ENCODE data around the gene VGLL3.
"Not testable (repeated sequence)": the region's sequence is repeated elsewhere in the genome, so short reads cannot be mapped to it uniquely, and the experiment has no call there.

Gene VGLL3

DNA sequence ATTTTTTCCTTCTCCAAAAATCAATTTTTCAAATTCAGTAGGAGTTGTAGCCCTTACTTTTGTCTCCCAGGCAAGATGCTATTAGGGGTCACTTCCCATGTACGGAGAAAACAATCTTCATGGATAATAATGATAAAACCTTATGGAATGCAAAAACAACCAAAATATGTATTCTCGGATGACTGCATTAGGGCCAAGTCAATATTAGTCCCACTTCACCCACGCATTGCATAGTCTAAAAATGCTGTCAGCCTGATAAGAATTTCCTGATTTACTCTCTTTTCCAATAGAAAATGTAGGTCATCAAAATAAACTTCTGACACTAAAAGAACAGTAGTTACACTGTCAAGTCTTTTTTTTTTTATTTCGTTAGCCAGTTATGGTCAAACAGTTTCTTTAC lies 2.7 kb downstream of the VGLL3 start:
- DNase-seq, result no peak

DNA sequence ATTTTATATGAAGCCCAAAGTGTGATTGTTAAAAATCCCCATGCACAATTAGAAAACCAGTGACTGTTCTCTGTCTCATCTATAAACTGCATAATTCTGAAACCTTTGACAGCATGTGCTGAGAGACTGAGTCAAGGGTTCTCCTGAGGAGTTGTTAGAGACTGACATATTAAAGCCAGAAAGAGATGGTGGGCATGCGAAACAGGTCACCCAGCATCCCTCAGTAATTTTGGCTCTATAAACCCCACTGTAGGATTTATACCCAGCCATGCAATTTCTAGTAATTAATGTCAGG lies 3.6 kb downstream of the VGLL3 start:
- no peak for DNase-seq

DNA sequence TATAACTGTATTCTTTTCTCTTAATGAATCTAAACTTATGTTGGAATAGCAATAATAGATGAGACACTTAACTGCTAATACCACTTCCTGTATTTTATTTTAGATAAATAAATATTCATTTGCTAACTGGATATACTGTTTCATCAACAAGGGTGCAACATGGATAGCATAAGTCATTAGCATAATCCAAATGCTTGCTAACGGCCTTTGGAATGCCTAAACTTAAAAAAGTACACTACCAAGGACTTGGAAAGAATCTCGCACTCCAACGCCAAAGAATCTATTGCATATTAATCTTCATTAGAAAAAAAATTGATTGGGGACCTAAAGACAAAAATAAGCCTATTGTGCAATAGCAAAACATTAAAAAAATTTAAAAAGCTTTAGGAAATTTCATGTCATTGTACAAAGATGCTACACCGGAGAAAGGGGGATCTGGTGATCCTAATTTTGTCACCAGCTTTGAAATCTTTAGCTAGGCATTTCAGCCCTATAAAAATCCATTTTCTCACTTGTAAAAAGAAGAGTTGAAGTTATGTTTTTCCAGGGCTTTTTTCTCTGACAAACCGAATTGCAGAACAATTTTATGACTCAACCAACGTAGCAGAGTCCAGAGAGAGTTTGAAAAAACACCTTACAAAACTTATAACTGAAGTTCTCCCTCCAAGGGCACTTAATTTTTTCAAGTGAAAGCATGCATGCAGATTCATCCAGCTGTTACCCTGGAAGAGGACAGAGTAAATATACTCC lies 4.1 kb downstream of the VGLL3 start:
- no peak for DNase-seq

DNA sequence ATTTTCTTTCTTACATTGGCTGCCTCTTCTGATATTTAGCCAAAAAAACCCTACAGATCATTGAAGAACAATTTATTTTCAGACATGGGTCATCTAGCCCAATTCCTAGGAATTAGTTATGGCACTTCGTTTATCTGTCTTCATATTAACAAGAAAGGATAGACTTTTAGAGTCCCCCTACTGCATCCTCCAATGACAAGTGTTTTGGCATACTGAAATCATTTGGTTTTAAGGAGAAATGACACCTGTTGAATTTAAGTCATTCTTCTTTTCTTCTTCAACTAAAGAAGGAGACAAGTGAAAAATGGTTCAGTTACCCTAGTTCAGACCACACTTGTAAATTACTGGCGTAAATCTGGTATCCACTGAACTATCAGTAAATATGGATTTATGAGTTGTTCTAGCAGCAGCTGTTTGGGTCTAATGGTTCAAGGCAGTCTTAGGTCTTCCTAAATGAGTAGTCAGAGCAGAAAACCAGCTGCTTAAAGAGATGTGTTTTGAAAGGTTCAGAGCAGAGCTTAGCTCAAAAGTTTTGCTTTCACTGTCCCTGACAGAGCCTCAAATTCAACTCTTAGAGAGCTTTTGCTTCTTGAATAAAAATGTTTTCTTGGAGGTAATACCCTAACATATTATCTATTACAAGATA lies 5.6 kb downstream of the VGLL3 start:
- DNase-seq, result no peak

DNA sequence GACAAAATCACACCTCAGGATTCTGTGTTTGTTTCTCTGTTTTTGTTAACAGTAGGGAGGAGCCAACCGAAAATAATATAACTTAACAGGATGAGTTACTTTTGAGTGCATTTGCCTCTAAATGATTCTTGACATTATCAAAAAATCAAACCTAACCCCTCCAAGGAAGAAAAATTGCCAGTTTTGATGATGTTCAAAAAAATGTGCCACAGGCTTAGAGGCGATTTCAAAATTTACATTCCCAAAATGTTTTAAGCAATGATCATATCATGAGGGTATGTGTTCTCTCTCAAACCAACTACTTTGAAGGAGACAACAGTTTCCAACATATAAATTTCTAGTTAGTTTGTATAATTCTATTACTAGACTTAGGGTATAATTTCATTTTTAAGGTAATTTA lies 6.7 kb downstream of the VGLL3 start:
- DNase-seq, result no peak

DNA sequence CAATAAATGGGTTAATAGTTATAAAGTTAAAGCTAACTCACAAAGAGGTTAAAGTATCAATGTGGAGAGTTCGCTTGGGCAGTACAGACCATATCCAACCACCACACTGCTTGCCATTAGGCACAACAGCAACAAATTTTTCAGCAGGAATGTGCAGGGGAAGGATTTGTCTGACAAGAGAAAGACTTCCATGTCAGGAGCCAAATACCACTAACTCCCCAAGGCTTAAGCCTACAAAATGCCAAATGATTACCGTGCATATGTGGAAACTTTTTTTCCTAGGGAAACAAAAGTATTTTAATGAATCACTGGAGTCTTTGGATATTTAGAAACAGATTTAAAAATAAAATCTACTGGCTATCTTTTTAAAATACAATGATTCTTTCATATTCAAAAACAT lies 8.1 kb downstream of the VGLL3 start:
- no peak for DNase-seq

DNA sequence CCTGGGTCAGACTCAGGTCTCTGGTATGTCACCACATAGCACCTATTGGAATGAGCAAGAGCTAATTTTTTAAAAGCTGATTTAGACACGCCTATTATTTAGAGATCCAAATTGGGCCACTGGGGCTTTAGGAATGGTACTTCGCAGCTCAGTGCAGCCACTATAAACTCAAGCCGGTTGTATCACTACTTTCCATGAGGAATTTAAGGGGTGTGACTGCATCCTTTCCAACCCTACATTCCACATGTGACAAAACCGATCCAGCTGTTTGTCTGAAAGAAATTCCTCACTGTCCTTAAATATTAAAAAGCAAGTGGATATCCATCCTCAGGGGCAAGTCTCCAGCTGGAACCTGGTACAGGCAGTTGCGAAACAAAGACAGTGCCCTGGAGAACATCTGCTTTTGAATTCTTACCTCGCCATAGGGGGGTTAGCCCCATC lies 12.8 kb downstream of the VGLL3 start:
- DNase-seq, result no peak

DNA sequence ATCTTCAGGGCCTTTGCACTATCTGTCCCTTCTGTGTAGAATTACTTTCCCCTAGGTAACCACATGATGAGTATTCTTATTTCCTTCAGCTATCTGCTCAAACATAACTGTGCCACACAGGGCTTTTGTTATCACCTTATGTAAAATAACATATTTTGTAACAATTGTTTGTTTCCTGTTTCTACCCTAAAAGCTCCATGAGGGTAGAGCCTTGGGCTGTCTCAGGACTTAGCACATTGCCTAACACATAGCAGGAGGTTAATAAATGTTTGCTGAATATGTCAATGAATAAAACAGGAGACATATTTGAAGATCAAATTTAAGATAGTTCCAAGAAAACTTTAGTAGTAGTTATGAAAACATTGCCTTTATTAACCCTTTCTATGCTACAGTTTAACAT lies 14.7 kb downstream of the VGLL3 start:
- no peak for DNase-seq

DNA sequence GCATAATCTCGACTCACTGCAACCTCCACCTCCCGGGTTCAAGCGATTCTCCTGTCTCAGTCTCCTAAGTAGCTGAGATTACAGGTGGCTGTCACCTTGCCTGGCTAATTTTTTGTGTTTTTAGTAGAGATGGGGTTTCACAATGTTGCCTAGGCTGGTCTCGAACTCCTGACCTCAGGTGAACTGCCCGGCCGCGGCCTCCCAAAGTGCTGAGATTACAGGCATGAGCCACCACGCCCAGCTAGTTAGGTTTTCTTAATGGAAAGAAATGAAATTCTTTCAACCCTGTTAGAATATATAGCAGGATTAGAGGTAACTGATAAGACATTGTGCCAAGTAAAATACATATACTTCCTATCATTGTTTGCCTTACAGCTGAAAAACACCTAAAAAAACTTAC lies 16.8 kb downstream of the VGLL3 start:
- not testable (repeated sequence) for DNase-seq

DNA sequence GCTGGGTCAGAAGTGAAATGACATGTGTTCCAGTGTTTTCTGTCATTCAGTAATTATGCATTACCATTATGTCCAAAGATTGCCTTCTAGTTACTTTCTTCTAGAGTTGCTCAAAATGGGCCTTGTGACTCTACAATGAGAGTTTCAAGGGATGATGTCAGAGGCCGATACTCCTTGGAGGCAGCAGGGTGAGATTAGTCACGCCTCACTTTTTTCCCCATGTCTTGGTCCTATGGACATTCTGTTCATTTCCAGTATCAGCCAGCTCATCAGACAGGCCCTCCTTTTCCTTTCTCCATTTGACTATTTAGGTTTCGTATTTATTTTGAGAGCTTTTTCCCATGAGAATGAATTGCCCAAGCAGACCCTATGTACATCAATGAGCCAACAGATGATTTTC lies 17.5 kb downstream of the VGLL3 start:
- no peak for DNase-seq

DNA sequence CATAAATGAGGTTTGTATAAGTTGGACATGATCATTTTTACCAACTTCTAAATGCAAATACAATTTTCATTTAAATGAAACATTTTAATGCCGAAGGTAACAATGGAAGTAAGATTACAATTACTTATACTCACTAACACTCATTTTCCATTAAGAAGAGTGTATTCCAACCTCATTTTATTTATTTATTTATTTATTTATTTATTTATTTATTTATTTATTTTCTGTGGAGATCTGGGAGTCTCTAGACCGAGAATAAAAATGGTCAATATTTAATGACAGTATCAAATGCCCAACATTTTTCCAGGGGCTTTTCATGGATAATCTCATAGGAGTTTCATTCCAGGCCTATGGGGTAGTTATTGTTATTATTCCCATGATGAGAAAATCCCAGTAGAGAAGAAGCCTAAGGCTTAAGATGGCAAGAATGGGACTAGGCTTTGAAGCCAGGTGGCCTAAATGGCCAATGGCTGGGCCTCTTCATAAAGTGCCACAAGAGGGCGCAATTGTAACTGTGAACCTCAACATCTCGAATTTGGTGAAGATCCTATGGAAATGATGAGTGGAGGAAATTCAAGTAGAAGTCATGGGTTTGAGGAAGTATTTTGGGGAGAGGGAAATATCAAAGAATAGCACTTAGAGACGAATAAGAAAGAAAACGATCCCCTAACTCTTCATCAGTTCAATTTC lies 21.3 kb downstream of the VGLL3 start:
- DNase-seq, result no peak

DNA sequence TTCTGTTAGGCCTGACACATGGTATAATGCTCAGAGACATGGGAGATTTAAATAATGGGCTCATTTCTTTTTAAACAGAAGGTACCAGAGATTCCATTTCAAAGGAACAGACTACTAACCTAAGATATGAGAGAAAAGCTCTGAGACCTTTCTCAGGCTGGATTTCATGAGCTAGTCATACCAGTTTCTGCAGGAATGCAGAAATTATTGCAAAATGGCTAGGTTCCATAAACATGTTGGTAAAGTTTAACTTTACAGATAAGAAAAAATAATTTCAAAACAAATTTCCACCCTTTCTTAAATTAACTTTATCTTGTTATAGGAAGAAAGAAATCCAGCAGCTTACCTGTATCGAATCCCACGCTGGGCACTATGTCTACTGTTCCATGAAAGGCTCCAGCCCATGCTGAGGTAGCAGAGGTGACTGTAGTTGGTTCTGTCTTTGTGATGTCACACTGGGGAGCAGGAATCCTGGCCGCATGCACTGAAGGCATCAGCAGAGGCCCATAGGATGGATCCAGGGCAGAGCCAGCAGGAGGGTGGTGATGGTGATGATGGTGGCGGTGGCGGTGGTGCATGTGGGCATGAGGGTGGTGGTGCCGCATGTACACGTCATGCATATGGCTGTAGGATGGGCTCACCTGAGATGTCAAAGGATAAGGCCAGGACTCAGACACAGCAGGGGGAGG lies 22.6 kb downstream of the VGLL3 start:
- no peak for DNase-seq

DNA sequence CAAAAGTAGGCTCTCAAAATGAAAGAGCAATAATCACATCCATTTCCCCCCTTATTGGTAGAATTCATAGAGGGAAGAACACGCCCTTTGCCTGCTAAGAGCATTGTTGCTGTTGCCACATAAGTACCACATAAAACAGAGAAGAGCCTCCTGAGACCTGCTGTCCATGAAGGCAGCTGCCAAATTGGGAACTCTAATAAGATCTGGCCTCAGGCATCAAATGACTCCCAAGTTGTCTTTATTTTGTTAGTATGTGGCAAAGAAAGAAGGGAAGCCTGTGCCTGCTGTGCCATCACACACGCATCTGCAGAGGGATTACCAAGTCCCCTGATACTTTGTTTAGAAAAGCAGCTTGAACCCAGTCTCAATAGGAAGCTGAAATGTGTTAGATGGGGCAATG lies 23.9 kb downstream of the VGLL3 start:
- DNase-seq, result no peak

DNA sequence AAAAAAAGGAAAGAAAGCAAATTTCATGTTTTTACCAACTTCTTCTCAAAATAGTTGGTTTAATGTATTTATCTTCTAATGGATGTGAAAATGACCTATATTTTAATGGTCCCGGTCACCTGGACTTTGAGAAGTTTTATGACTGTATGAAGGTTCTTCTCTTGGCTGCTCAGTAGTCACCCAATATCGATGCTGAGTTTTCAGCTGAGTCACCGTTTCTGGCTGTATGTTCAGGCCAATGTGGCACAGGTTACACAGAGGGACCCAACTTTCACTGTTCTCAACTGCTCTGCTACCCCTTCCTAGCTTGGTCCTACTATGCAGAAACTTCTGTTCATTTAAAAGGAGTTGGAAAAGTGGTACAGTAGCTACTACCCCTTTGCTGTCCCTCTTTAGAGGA lies 25.8 kb downstream of the VGLL3 start:
- no peak for DNase-seq

DNA sequence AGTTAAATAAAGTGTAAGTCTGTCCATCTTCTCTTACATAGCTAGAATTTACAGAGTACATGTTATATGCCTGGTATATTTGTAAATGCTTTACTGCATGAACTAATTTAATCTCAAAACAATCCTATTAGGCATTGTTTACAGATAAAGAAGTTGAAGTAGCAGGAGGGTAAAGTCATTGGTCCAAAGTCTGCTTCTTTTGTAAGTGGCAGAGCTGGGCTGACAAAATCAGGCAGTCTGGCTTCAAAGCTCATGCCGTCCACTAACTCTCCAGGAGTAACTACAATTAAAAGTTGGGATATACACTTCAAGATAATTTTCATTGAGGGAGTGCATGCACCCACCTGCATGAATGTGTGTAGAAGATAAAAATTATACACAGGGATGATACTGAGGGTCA lies 27.3 kb downstream of the VGLL3 start:
- DNase-seq, result no peak

DNA sequence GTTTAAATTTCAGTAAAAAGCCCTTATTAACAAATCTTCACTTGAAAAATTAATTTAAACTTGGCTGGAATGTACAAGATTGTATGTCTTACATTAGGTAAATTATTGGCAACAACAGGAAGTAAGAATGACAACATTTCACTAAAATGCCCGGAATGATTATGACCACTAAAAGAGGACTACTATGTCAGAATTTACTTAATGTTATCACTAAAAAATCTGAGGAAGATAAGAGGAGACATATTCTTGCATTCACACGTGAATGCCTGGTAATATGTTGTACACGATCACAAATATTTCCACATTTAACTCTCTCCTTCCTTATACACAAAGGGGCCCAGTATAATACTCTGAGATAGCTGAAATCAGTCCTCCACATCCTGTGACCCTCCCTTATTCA lies 29.7 kb downstream of the VGLL3 start:
- no peak for DNase-seq

DNA sequence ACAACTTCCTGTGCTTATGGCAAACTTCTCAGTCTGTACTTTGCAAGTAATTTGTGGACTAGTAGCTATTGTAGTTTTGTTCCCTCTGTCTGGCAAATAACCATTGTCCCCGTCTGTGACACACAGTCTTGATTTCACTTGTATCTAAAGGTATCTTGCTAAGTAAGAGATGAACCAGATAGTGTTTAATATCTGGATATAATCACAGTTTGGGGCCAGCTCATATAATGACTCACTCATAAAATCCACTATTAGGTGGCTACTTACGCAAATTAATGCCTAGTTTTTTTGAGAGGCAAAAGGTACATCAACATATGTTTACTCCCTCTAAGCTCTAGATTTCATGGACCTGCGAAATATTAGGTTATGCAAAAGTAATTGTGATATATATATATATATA lies 30.4 kb downstream of the VGLL3 start:
- DNase-seq, result no peak

DNA sequence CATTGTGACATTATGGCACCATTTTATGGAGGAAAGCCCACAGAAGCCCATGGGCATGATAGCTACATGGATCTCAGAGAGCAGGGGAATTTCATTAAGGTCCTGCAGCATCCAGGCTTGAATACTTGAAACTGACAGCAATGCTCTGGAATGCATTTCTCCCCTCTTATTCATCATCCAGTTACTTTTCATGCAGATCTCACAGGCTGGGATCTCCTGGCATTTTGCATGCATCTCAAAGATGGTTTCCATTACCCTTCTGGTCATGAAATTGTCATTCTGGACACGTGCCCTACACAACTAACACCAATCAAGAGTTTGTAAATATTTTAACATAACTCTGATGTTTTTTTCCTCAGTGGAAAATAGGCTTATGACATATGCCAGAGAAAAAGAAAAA lies 32.4 kb downstream of the VGLL3 start:
- DNase-seq, result no peak

DNA sequence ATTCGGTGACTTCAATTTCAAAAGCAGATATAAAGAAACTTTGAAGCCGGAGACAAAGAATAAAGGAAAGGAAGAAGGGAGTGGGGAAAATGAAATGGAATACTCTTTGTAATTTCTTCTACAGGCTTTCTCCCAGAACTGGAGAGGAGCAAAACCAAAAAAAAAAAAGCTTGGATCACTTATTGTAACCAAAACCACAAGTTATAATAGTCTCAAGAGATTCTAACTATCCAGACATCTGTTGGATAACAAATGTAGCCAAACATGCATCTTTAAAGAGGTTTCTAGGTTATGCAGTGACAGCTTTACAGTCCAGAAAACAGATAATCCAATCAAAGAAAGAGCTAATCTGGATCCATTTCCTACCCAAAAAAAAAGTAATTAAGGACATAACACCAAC lies 36.2 kb downstream of the VGLL3 start:
- DNase-seq, result no peak

DNA sequence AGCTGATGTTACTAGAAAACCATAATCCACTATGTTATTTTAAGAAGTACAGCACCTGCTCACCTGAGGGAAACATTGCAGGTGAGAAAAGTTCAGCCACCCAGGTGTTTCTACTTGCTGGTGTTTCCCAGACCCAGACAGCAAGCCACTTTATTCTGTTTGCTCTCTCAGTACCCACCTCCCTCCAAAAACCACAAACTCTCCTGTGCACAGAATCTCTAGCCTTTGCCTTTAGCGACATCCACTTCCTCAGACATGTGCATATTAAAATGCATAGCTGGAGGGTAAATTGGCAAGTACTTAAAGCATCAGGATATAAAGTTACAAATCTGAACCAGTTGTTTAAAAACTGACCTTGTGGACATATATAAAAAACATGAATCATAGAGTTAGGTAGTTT lies 36.7 kb downstream of the VGLL3 start:
- DNase-seq, result no peak

DNA sequence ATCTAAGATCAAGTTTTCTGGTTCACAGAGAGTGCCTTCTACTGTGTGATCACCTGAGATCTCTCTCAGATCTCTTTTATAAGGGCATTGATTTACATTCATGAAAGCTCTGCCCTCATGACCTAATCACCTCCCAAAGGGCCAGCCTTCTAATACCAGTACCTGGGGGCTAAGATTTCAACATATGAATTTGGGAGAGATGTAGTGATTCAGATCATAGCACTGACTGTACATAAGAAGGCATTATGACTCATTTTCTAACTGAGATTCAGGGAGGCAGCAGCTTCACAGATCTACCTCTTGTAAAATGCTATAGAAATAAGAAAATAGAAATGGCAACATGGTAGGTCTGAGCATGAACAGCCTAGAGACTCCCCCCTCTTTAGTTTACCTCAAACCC lies 39.6 kb downstream of the VGLL3 start:
- DNase-seq, result no peak

DNA sequence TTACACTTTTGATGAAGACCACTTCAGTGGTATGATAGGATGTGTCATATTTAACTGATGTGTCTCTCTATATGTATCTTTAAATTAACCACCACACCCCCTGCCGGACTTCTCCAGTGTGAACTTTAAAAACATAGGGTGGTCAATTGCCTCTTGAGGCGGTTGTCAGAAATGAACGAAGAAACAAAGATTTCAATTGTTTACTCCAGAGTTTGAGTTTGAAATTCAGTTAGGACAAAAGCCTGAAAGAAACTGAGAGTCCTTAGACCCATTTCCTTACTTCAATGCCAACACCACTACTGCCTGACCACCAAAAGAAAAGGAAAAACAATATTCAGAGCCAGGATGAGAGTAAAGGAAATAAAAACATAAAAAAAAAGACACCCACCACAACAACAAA lies 40.2 kb downstream of the VGLL3 start:
- DNase-seq, result no peak

DNA sequence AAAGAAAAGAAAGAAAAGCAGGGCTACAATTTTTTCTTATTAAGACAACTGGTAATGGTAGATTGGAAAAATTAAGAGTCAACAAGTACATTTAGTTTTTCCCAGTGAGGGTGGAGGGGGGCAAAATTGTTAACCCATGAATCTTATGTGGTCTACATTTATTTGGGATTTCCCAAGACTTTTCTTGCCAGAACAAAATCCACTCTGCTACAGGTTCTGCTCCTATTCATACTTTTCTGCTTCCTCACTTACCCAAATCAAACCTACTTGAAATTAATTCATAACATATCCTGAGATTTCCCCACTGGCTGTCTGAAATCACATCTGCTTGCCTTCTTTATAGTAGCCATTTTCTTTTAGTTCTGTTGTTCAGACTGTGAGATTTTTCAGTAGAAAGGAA lies 41.1 kb downstream of the VGLL3 start:
- no peak for DNase-seq

DNA sequence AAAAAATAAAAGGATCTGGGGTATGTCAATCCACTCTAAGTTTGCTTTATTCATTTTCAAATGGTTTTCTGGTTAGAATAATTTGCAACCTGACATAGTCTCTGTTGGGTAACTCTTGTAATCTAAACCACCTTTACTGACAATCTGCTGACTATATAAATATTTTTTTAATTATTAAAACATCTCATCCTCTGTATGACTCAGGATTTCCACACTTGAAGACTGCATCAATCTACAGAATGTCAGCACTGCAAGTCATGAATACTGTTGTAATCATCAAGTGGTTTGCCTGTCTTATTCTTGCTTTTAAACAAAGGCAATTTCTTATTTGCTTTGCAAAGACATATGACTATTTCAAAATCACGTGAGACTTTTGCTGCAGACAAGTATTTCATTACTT lies 42.1 kb downstream of the VGLL3 start:
- DNase-seq, result no peak
